HepG2 (cell line): ENCODE results near the gene ZFP36L2. TPM values are rescaled to one million over a fixed set of nuclear protein-coding genes. Genes with fewer than 3 reads are reported as not detected.

ENCODE experiments used
- ATAC-seq: fragments of 200-7000 bp; cut with Tn5 transposase; 3 replicates; pipeline ENCODE4 v1.9.1; 2020; ENCODE audit warnings: mild to moderate bottlenecking, moderate library complexity
- BruUV-seq: library from RNA; stranded (reverse); fragments of 400-500 nt; replicated peaks from 2 replicates; lab custom pipeline; 2021; lab: Mats Ljungman, UMichigan
- CTCF ChIA-PET: fragments of 300-600 bp; formaldehyde crosslinking; extraction: SDS; loops from one replicate; lab custom pipeline; 2021; ENCODE audit warnings: low total read pairs, inconsistent platforms, low intra/inter-chr PET ratio; lab: Yijun Ruan, JAX
- POLR2A ChIA-PET: fragments of 350-600 bp; sonication (Branson Sonifier 250); formaldehyde crosslinking; loops from one replicate; lab custom pipeline; 2020; ENCODE audit warnings: antibody characterized with exemption, inconsistent platforms; lab: Yijun Ruan, JAX
- DNase-seq: peaks from one replicate; pipeline ENCODE4 v3.0.0-alpha.2; 2015; ENCODE audit warnings: low spot score
- FAIRE-seq: peaks from 3 replicates; lab custom pipeline; 2011; peaks lifted over from hg19 to GRCh38; lab: Jason Lieb, UNC
- H2AFZ ChIP-seq: one replicate; pipeline ENCODE4 v1.6.1; 2011; ENCODE audit warnings: low read length, inconsistent platforms
- H3K27ac ChIP-seq: fragments of 300-600 bp; 3 replicates; pipeline ENCODE4 v1.8.0; 2011; ENCODE audit warnings: mixed run types, mild to moderate bottlenecking, mixed read lengths, low read length, inconsistent platforms; ENCODE audit not compliant: insufficient read depth; ENCODE audit errors: extremely low read length
- H3K27me3 ChIP-seq, 2 experiments: fragments of 200-600 bp in 1 of 2; 2 replicates in 1 of 2; 3 replicates in 1 of 2; pipeline versions ENCODE4 v1.6.0 to v1.8.0; 2011; ENCODE audit warnings: low read length in 2 of 2, mild to moderate bottlenecking in 2 of 2, moderate library complexity in 2 of 2, inconsistent platforms in 1 of 2; ENCODE audit not compliant: insufficient read depth in 2 of 2, control insufficient read depth in 1 of 2
- H3K36me3 ChIP-seq, 2 experiments: fragments of 200-600 bp in 1 of 2; replicated peaks in 1 of 2; 2 replicates in 1 of 2; 3 replicates in 1 of 2; pipeline versions ENCODE4 v1.5.1 to v1.8.0; 2011; ENCODE audit warnings: low read length in 2 of 2, inconsistent platforms in 1 of 2; ENCODE audit not compliant: insufficient read depth in 2 of 2, control insufficient read depth in 1 of 2
- H3K4me1 ChIP-seq: 2 replicates; pipeline ENCODE4 v1.5.1; 2012; ENCODE audit warnings: low read length, inconsistent platforms; ENCODE audit not compliant: insufficient read depth
- H3K4me2 ChIP-seq: 2 replicates; pipeline ENCODE4 v1.6.0; 2011; ENCODE audit warnings: low read depth, low read length, inconsistent platforms
- H3K4me3 ChIP-seq, 3 experiments: fragments of 200-600 bp in 1 of 3; sonication (generic), shearing (Covaris generic) in 1 of 3; replicated peaks in 1 of 3; 2 replicates each; pipeline ENCODE4 v1.5.1; 2011 to 2016; ENCODE audit warnings: low read length in 3 of 3, inconsistent platforms in 2 of 3, low read depth in 2 of 3, mild to moderate bottlenecking in 2 of 3, control low read depth in 1 of 3, mixed read lengths in 1 of 3; ENCODE audit not compliant: insufficient read depth in 1 of 3
- H3K79me2 ChIP-seq: one replicate; pipeline ENCODE4 v1.6.1; 2011; ENCODE audit warnings: low read length, inconsistent platforms; ENCODE audit not compliant: insufficient read depth
- H3K9ac ChIP-seq: 2 replicates; pipeline ENCODE4 v1.6.0; 2011; ENCODE audit warnings: mild to moderate bottlenecking, low read depth, low read length, inconsistent platforms; ENCODE audit not compliant: insufficient read depth
- H3K9me3 ChIP-seq: 2 replicates; pipeline ENCODE4 v1.5.1; 2012; ENCODE audit warnings: mild to moderate bottlenecking, low read length
- H4K20me1 ChIP-seq: 2 replicates; pipeline ENCODE4 v1.6.0; 2011; ENCODE audit warnings: inconsistent platforms, mild to moderate bottlenecking, low read length, moderate library complexity; ENCODE audit not compliant: insufficient read depth
- ATM ChIP-seq: fragments of 450-650 bp; IDR thresholded peaks from 2 replicates; pipeline ENCODE4 v1.7.1; 2017; ENCODE audit warnings: mild to moderate bottlenecking, borderline replicate concordance
- DNMT1 ChIP-seq: sonication (generic); formaldehyde crosslinking; IDR thresholded peaks from 2 replicates; pipeline ENCODE4 v1.5.1; 2020; ENCODE audit warnings: mild to moderate bottlenecking, missing genetic modification reagents
- FOXO4 ChIP-seq: sonication (generic); formaldehyde crosslinking; conservative IDR thresholded peaks from 2 replicates; pipeline ENCODE4 v1.8.1; 2023; ENCODE audit warnings: missing genetic modification reagents
- HNRNPL ChIP-seq: fragments of 200-400 bp; formaldehyde crosslinking; IDR thresholded peaks from 2 replicates; pipeline ENCODE4 v1.6.1; 2017; ENCODE audit warnings: mild to moderate bottlenecking, low read depth, low read length
- KDM5B ChIP-seq: sonication (generic); formaldehyde crosslinking; IDR thresholded peaks from 2 replicates; pipeline ENCODE4 v1.4.0; 2020; ENCODE audit warnings: missing genetic modification reagents, mild to moderate bottlenecking, borderline replicate concordance
- KLF16 ChIP-seq, 2 experiments: sonication (generic) in 1 of 2; formaldehyde crosslinking in 1 of 2; IDR thresholded peaks; 2 replicates each; pipeline versions ENCODE4 v1.6.1 to v1.8.0; 2016 to 2023; ENCODE audit warnings: missing genetic modification reagents in 2 of 2, missing compliant biosample characterization in 1 of 2
- RAD21 ChIP-seq: fragments of 450-650 bp; formaldehyde crosslinking; IDR thresholded peaks from 2 replicates; pipeline ENCODE4 v1.5.0; 2020; ENCODE audit warnings: mild to moderate bottlenecking
- SALL1 ChIP-seq: sonication (generic); formaldehyde crosslinking; IDR thresholded peaks from 2 replicates; pipeline ENCODE4 v1.8.0; 2022; ENCODE audit warnings: mild to moderate bottlenecking, missing genetic modification reagents
- TEAD3 ChIP-seq: optimal IDR thresholded peaks from 2 replicates; pipeline ENCODE3; 2016; ENCODE audit warnings: borderline replicate concordance
- TIGD3 ChIP-seq: sonication (generic); formaldehyde crosslinking; IDR thresholded peaks from 2 replicates; pipeline ENCODE4 v1.5.1; 2020; ENCODE audit warnings: mild to moderate bottlenecking, missing genetic modification reagents, borderline replicate concordance
- ZHX2 ChIP-seq, 2 experiments: sonication (generic) in 1 of 2; formaldehyde crosslinking in 1 of 2; IDR thresholded peaks; 2 replicates each; pipeline versions ENCODE4 v1.6.1 to v1.9.0; 2014 to 2022; ENCODE audit warnings: antibody characterized with exemption in 1 of 2, borderline replicate concordance in 1 of 2, inconsistent platforms in 1 of 2, low read depth in 1 of 2, missing genetic modification reagents in 1 of 2
- ZMYM2 ChIP-seq: sonication (generic); formaldehyde crosslinking; IDR thresholded peaks from 2 replicates; pipeline ENCODE4 v1.8.0; 2022; ENCODE audit warnings: mild to moderate bottlenecking, missing genetic modification reagents
- ZNF383 ChIP-seq: sonication (generic); formaldehyde crosslinking; IDR thresholded peaks from 2 replicates; pipeline ENCODE4 v1.4.0; 2020; ENCODE audit warnings: missing genetic modification reagents, mild to moderate bottlenecking, borderline replicate concordance
- ZSCAN25 ChIP-seq: sonication (generic); formaldehyde crosslinking; IDR thresholded peaks from 2 replicates; pipeline ENCODE4 v1.8.0; 2022; ENCODE audit warnings: mild to moderate bottlenecking, missing genetic modification reagents
- WGBS: methylation state at CpG from one replicate; pipeline ENCODE4 v1.1.6; 2017; ENCODE audit warnings: low lambda C conversion rate; 5-methylcytosine and 5-hydroxymethylcytosine counted together
- in situ Hi-C: cut with HindIII; loops from 2 replicates; pipeline ENCODE4 v1.10.0; 2017; ENCODE audit warnings: low pct_unique_long_range_greater_than_20kb; ENCODE audit not compliant: extremely low pct_ligation_motif_present
- intact Hi-C: fragments of 100-400 bp; cut with micrococcal nuclease; formaldehyde crosslinking; loops from one replicate; pipeline ENCODE4 v1.10.0; 2022; ENCODE audit not compliant: unreplicated experiment
- polyA plus RNA-seq, 8 experiments: library from polyadenylated mRNA; depleted of rRNA in 3 of 8; stranded (reverse) in 7 of 8; unstranded in 1 of 8; fragments of >200 nt; fragmentation: Illumina TruSeq in 4 of 8; extraction: Trizol in 4 of 8; gene quantifications; 2 replicates each; pipeline versions ENCODE4 v1.2.1 to v1.2.3, GENCODE V29; 2011 to 2016; ENCODE audit warnings: low read depth in 4 of 8, missing spikeins in 1 of 8, mixed read lengths in 1 of 8; ENCODE audit not compliant: insufficient read depth in 1 of 8
- total RNA-seq, 5 experiments: library from RNA; depleted of rRNA; stranded (reverse); fragments of >200 nt; fragmentation: Illumina TruSeq; extraction: Trizol; gene quantifications; 2 replicates each; pipeline ENCODE4 v1.2.3, GENCODE V29; 2016; ENCODE audit warnings: low read depth in 1 of 5

The ZFP36L2 gene
- total and polyA plus RNA-seq, 2 of the 13 experiments (the other 11 are each of a cell fraction or from before 2014, with no cell fraction given), result 11.2 to 21.8 TPM

- ATAC-seq (peak; percentile 76), DNase-seq (no peak), FAIRE-seq (no peak)
- Histone ChIP-seq H3K36me3 (no peaks in the 10 kb centered on the region), H3K4me2 (no peak overlapping the region), H3K9me3 (no peaks in the 10 kb centered on the region), H3K4me1 (peaks cover 46% of the 10 kb centered on the region), H3K27ac (no peak overlapping the region), H3K27me3 (no peaks in the 10 kb centered on the region), H3K79me2 (no peaks in the 10 kb centered on the region), H3K9ac (no peak overlapping the region), H4K20me1 (no peaks in the 10 kb centered on the region), H2AFZ (no peak overlapping the region), H3K4me3 (no peak overlapping the region)
- ChIA-PET CTCF (no interaction called here), POLR2A (interaction anchor here (0.5 to 9.9 kb wide), 10 partner anchors 10 to 281 kb away, joined by 3 to 83 read pairs (median 6); partner anchors contain the start of gene ZFP36L2)
- 40% methylated on average over 9 of the region's 9 CpGs for WGBS
- in situ Hi-C loops (no loop called here), intact Hi-C loops (no loop called here)
- no TSS peak for BruUV-seq
- TF ChIP-seq KLF16 (CRISPR knock-in tag; IDR thresholded peaks at IDR 0.05) (no peak), TIGD3 (no peak), ZHX2 (IDR thresholded peaks at IDR 0.05; ENCODE audit: low read depth) (no peak), ZHX2 (CRISPR knock-in tag; IDR thresholded peaks at IDR 0.05; ENCODE audit: borderline replicate concordance) (no peak), SALL1 (CRISPR knock-in tag) (0 out of 2 replicates have a peak, but pooled peaks have one; percentile 22), DNMT1 (0 out of 2 replicates have a peak, but pooled peaks have one; percentile 24), FOXO4 (CRISPR knock-in tag) (no peak), HNRNPL (peak; percentile 58; the same call in 1 of the 2 replicates), ZMYM2 (CRISPR knock-in tag) (0 out of 2 replicates have a peak, but pooled peaks have one; percentile 36), RAD21 (peak; percentile 61; the same call in 1 of the 2 replicates), ZNF383 (CRISPR knock-in tag) (0 out of 2 replicates have a peak, but pooled peaks have one; percentile 35), ATM (no peak), KDM5B (peak; percentile 46; the same call in 1 of the 2 replicates), TEAD3 (CRISPR knock-in tag) (peak; percentile 40), ZSCAN25 (CRISPR knock-in tag) (peak; percentile 99)
Observed at GRCh38 chr2:43207553-43208300, 18.7 kb downstream of the ZFP36L2 start.
